Chondrocyte (in vitro differentiated cells): ENCODE data around the gene APBB2. TPM values are rescaled to one million over a fixed set of nuclear protein-coding genes. Genes with fewer than 3 reads are reported as not detected.

Source experiments
- DNase-seq: peaks from one replicate; pipeline ENCODE4 v3.0.0; 2021; ENCODE audit warnings: mixed read lengths, low spot score
- H3K27ac Mint-ChIP-seq: one replicate; pipeline ENCODE4 v1.8.0; 2021; ENCODE audit warnings: mild to moderate bottlenecking, moderate library complexity, mixed read lengths; ENCODE audit not compliant: unreplicated experiment
- H3K27me3 Mint-ChIP-seq: 2 replicates; pipeline ENCODE4 v1.8.0; 2021; ENCODE audit warnings: low read depth, mixed read lengths
- H3K36me3 Mint-ChIP-seq: 2 replicates; pipeline ENCODE4 v1.8.0; 2021; ENCODE audit warnings: low read depth, mixed read lengths
- H3K4me1 Mint-ChIP-seq: 2 replicates; pipeline ENCODE4 v1.8.0; 2021; ENCODE audit warnings: low read depth, mild to moderate bottlenecking, mixed read lengths
- H3K4me3 Mint-ChIP-seq: one replicate; pipeline ENCODE4 v1.8.0; 2021; ENCODE audit warnings: mild to moderate bottlenecking, moderate library complexity, mixed read lengths; ENCODE audit not compliant: unreplicated experiment
- H3K9me3 Mint-ChIP-seq: 2 replicates; pipeline ENCODE4 v1.8.0; 2021; ENCODE audit warnings: low read depth, mixed read lengths
- total RNA-seq: library from RNA; stranded (reverse); gene quantifications from 3 replicates; pipeline ENCODE4 v1.2.1, GENCODE V29; 2021
- TF ChIP-seq, protein P1 (sequence below): fragments of 200-600 bp; sonication (generic); IDR thresholded peaks from 2 replicates; pipeline ENCODE4 v1.5.0; 2021; ENCODE audit warnings: antibody characterized with exemption, mild to moderate bottlenecking, moderate library complexity

APBB2 gene
- total RNA-seq, 1 donor from 2014 or later, result 119 TPM

- no peaks in the 10 kb centered on the region for H3K27me3 Mint-ChIP-seq
- TF ChIP-seq, protein P1, sequence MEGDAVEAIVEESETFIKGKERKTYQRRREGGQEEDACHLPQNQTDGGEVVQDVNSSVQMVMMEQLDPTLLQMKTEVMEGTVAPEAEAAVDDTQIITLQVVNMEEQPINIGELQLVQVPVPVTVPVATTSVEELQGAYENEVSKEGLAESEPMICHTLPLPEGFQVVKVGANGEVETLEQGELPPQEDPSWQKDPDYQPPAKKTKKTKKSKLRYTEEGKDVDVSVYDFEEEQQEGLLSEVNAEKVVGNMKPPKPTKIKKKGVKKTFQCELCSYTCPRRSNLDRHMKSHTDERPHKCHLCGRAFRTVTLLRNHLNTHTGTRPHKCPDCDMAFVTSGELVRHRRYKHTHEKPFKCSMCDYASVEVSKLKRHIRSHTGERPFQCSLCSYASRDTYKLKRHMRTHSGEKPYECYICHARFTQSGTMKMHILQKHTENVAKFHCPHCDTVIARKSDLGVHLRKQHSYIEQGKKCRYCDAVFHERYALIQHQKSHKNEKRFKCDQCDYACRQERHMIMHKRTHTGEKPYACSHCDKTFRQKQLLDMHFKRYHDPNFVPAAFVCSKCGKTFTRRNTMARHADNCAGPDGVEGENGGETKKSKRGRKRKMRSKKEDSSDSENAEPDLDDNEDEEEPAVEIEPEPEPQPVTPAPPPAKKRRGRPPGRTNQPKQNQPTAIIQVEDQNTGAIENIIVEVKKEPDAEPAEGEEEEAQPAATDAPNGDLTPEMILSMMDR, result no peak
- H3K27ac Mint-ChIP-seq, result peak overlapping the region; percentile 3
- no peak for DNase-seq
- no peaks in the 10 kb centered on the region for H3K9me3 Mint-ChIP-seq
- peaks cover 13% of the 10 kb centered on the region for H3K36me3 Mint-ChIP-seq
- H3K4me3 Mint-ChIP-seq, result no peak overlapping the region
- peaks cover 14% of the 10 kb centered on the region for H3K4me1 Mint-ChIP-seq
Observed at GRCh38 chr4:40865696-40866095, 348.6 kb downstream of the APBB2 start.

DNA sequence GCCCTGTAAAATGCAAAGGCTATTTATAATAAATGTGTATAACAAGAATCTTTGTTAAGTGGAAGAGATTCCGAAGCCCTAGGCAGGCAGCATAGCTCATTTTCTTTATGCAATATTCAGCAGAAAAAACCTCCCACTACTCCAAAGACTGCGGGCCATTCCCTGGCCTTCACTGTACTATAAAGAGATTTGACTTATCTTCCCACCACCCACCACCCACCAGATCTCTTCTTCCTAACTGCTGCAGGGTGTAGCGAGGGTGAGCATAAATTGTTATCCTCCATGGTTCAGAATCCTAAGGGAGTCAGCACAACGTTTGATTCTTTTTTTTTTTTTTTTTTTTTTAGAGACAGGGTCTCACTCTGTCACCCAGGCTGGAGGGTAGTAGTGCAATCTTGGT is 349.8 kb downstream of the APBB2 start:
- peaks cover 7% of the 10 kb centered on the region for H3K4me1 Mint-ChIP-seq
- H3K27me3 Mint-ChIP-seq, result no peaks in the 10 kb centered on the region
- TF ChIP-seq, protein P1, result no peak
- no peaks in the 10 kb centered on the region for H3K9me3 Mint-ChIP-seq
- H3K4me3 Mint-ChIP-seq, result no peak overlapping the region
- DNase-seq, result no peak
- H3K36me3 Mint-ChIP-seq, result peaks cover 12% of the 10 kb centered on the region
- H3K27ac Mint-ChIP-seq, result no peak overlapping the region

GRCh38 chr4:40858962-40859361 is 355.4 kb downstream of the APBB2 start:
- Mint-ChIP-seq H3K4me3 (no peak overlapping the region), H3K36me3 (peaks cover 7% of the 10 kb centered on the region), H3K4me1 (peaks cover 11% of the 10 kb centered on the region), H3K27me3 (no peaks in the 10 kb centered on the region), H3K9me3 (no peaks in the 10 kb centered on the region), H3K27ac (no peak overlapping the region)
- TF ChIP-seq, protein P1, result no peak
- DNase-seq, result no peak

DNA sequence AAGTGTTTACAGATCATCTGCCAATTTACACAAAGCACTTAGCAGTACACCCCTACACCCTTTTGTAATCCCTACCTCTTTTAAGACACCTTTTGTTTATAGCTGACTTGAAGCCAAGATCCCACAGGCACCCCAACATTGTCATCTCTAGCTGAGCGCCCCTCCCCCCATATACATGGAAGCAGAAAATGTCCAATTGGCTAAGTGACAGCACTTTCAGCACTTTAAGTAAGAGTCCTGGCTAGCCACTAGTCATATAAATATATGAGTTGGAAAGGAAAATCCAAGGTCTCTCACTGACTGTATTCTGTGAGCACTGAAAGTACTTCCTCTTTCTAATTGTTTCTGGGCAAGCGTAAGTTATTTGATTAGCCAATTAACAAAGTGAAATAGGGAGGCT is 356.4 kb downstream of the APBB2 start:
- Mint-ChIP-seq H3K27me3 (no peaks in the 10 kb centered on the region), H3K27ac (no peak overlapping the region)
- DNase-seq, result no peak

DNA sequence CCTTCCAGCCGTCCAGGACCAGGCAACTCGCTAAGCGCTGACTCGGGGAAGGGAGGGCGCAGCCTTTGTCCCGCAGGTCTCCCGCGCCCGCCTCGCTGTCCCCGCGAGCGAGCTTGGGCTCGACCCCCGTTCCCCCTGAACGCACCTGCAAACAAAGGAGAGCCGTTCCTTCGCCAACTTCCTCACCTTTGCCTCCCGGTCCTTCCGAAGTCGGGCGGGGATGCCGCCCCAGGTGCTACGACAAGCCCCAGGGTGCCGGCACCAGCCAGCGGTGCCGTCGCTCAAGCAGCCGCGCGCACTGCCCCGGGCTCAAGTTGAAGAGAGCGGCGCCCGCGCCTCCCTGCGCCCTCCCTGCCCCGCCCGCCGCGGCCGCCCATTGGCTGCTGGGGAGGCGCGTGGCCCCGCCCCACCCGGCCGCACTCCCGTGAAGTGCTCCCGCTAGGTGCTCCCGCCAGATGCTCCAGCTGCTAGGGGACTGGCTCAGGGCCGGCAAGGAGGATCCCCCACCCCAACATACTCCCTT is 357.4 kb downstream of the APBB2 start:
- no peak for DNase-seq
- Mint-ChIP-seq H3K27me3 (no peaks in the 10 kb centered on the region), H3K9me3 (no peaks in the 10 kb centered on the region), H3K4me3 (peak overlapping the region; percentile 59), H3K27ac (no peak overlapping the region), H3K36me3 (peaks cover 7% of the 10 kb centered on the region), H3K4me1 (peaks cover 11% of the 10 kb centered on the region)
- TF ChIP-seq, protein P1, result no peak

More for the DNA sequence above, 356.4 kb downstream of the APBB2 start:
- TF ChIP-seq, protein P1, result no peak
- H3K4me3 Mint-ChIP-seq, result no peak overlapping the region
- H3K36me3 Mint-ChIP-seq, result peaks cover 7% of the 10 kb centered on the region
- H3K4me1 Mint-ChIP-seq, result peaks cover 11% of the 10 kb centered on the region
- no peaks in the 10 kb centered on the region for H3K9me3 Mint-ChIP-seq
